Keratinocyte (primary cell): ENCODE results near the gene LMAN2L. TPM values are rescaled to one million over a fixed set of nuclear protein-coding genes. Genes with fewer than 3 reads are reported as not detected.

ENCODE experiments used
- DNase-seq: peaks from one replicate; pipeline ENCODE4 v3.0.0-alpha.2; 2011; ENCODE audit warnings: low read depth, missing footprints, low spot score
- FAIRE-seq: peaks from 2 replicates; lab custom pipeline; 2011; peaks lifted over from hg19 to GRCh38; lab: Jason Lieb, UNC
- H2AFZ ChIP-seq: 2 replicates; pipeline ENCODE4 v1.6.0; 2012; ENCODE audit warnings: low read length, control low read depth, inconsistent platforms; ENCODE audit not compliant: control insufficient read depth
- H3K27ac ChIP-seq: 2 replicates; pipeline ENCODE4 v1.5.1; 2011; ENCODE audit warnings: low read length; ENCODE audit not compliant: control insufficient read depth, insufficient read depth
- H3K27me3 ChIP-seq: 3 replicates; pipeline ENCODE4 v1.6.0; 2011; ENCODE audit warnings: low read length; ENCODE audit not compliant: control insufficient read depth, insufficient read depth; ENCODE audit errors: extremely low read depth
- H3K36me3 ChIP-seq, 2 experiments: 2 replicates in 1 of 2; 3 replicates in 1 of 2; pipeline ENCODE4 v1.5.1; 2011; ENCODE audit warnings: low read length in 2 of 2, mild to moderate bottlenecking in 1 of 2; ENCODE audit not compliant: control insufficient read depth in 2 of 2, insufficient read depth in 2 of 2; ENCODE audit errors: extremely low read depth in 1 of 2
- H3K4me1 ChIP-seq: 3 replicates; pipeline ENCODE4 v1.5.1; 2011; ENCODE audit warnings: low read length; ENCODE audit not compliant: control insufficient read depth, insufficient read depth; ENCODE audit errors: extremely low read depth
- H3K4me2 ChIP-seq: 3 replicates; pipeline ENCODE4 v1.6.0; 2011; ENCODE audit warnings: low read depth, low read length; ENCODE audit not compliant: control insufficient read depth, insufficient read depth; ENCODE audit errors: extremely low read depth
- H3K4me3 ChIP-seq, 3 experiments: fragments of 200-600 bp in 1 of 3; sonication (generic) in 1 of 3; 2 replicates in 2 of 3; 3 replicates in 1 of 3; pipeline ENCODE4 v1.5.1; 2011 to 2016; ENCODE audit warnings: low read length in 3 of 3, mild to moderate bottlenecking in 3 of 3, control low read depth in 2 of 3, inconsistent platforms in 1 of 3, low read depth in 1 of 3, mixed read lengths in 1 of 3, mixed run types in 1 of 3, moderate library complexity in 1 of 3; ENCODE audit not compliant: control insufficient read depth in 2 of 3, insufficient read depth in 2 of 3; ENCODE audit errors: extremely low read depth in 1 of 3
- H3K79me2 ChIP-seq: 2 replicates; pipeline ENCODE4 v1.6.0; 2012; ENCODE audit warnings: low read length; ENCODE audit not compliant: control insufficient read depth, insufficient read depth
- H3K9ac ChIP-seq: 3 replicates; pipeline ENCODE4 v1.6.0; 2011; ENCODE audit warnings: low read length; ENCODE audit not compliant: control insufficient read depth, insufficient read depth; ENCODE audit errors: extremely low read depth
- H3K9me1 ChIP-seq: 3 replicates; pipeline ENCODE4 v1.6.0; 2011; ENCODE audit warnings: low read length; ENCODE audit not compliant: control insufficient read depth, insufficient read depth; ENCODE audit errors: extremely low read depth
- H3K9me3 ChIP-seq: 2 replicates; pipeline ENCODE4 v1.5.1; 2012; ENCODE audit warnings: low read depth, low read length; ENCODE audit not compliant: control insufficient read depth
- H4K20me1 ChIP-seq: 3 replicates; pipeline ENCODE4 v1.6.0; 2011; ENCODE audit warnings: low read length; ENCODE audit not compliant: control insufficient read depth, insufficient read depth; ENCODE audit errors: extremely low read depth
- CTCF ChIP-seq, 3 experiments: IDR thresholded peaks in 1 of 3; conservative IDR thresholded peaks in 1 of 3; optimal IDR thresholded peaks in 1 of 3; 2 replicates in 2 of 3; 3 replicates in 1 of 3; pipeline versions ENCODE3 to v1.5.1; 2011; ENCODE audit warnings: low read length in 3 of 3, mild to moderate bottlenecking in 3 of 3, moderate library complexity in 2 of 3, control low read depth in 1 of 3, inconsistent platforms in 1 of 3; ENCODE audit not compliant: insufficient read depth in 2 of 3; ENCODE audit errors: extremely low read depth in 1 of 3
- EZH2 ChIP-seq: IDR thresholded peaks from one replicate; pipeline ENCODE4 v1.6.1; 2012; ENCODE audit warnings: inconsistent platforms, mild to moderate bottlenecking, low read length, moderate library complexity
- dilution Hi-C: fragments of 300-500 bp; cut with MboI; formaldehyde crosslinking; loops from one replicate; pipeline ENCODE4 v1.7.0; 2020; ENCODE audit warnings: low sequenced_read_pairs; ENCODE audit not compliant: extremely low pct_ligation_motif_present
- polyA plus RNA-seq, 5 experiments: library from polyadenylated mRNA; depleted of rRNA in 3 of 5; stranded (reverse) in 3 of 5; stranded (forward) in 1 of 5; unstranded in 1 of 5; fragments of >200 nt; gene quantifications; 1 replicate in 1 of 5; 2 replicates in 3 of 5; 3 replicates in 1 of 5; pipeline versions ENCODE4 v1.2.1 to v1.2.3, GENCODE V29; 2011 to 2012; ENCODE audit warnings: missing spikeins in 2 of 5, low read depth in 1 of 5, low replicate concordance in 1 of 5

The LMAN2L gene
- polyA plus RNA-seq, 1 donor (not counting 4 experiments of a cell fraction or from before 2014, with no cell fraction given) = 20.7 TPM

GRCh38 chr2:96757477-96757860 is 17.6 kb upstream of the LMAN2L start:
- Histone ChIP-seq H3K27ac (no peak overlapping the region), H3K4me2 (peak overlapping the region; percentile 48), H3K9me3 (no peaks in the 10 kb centered on the region), H3K4me1 (peaks cover 36% of the 10 kb centered on the region), H3K9ac (no peak overlapping the region), H4K20me1 (no peaks in the 10 kb centered on the region), H2AFZ (peak overlapping the region; percentile 14), H3K36me3 (no peaks in the 10 kb centered on the region), H3K27me3 (no peaks in the 10 kb centered on the region), H3K79me2 (no peaks in the 10 kb centered on the region), H3K4me3 (no peak overlapping the region), H3K9me1 (no peaks in the 10 kb centered on the region)
- FAIRE-seq (no peak), DNase-seq (no peak)
- TF ChIP-seq EZH2 (no peak), CTCF (optimal IDR thresholded peaks at IDR 0.05 in 1 of 3, IDR thresholded peaks at IDR 0.05 in 1 of 3, conservative IDR thresholded peaks at IDR 0.05 in 1 of 3; ENCODE audit: extremely low read depth in 1 of 3, insufficient read depth in 2 of 3, low read length in 3 of 3) (no peak)
- dilution Hi-C loops = no loop called here

GRCh38 chr2:96756788-96757476 is 17.1 kb upstream of the LMAN2L start:
- Histone ChIP-seq H3K27me3 (no peaks in the 10 kb centered on the region), H3K4me1 (peaks cover 31% of the 10 kb centered on the region), H3K36me3 (no peaks in the 10 kb centered on the region), H3K27ac (no peak overlapping the region), H3K4me2 (no peak overlapping the region), H3K79me2 (no peaks in the 10 kb centered on the region), H3K9me1 (no peaks in the 10 kb centered on the region), H3K4me3 (no peak overlapping the region), H3K9me3 (no peaks in the 10 kb centered on the region), H4K20me1 (no peaks in the 10 kb centered on the region), H2AFZ (no peak overlapping the region), H3K9ac (no peak overlapping the region)
- dilution Hi-C loops = no loop called here
- no peak for TF ChIP-seq EZH2
- TF ChIP-seq CTCF (optimal IDR thresholded peaks at IDR 0.05 in 1 of 3, IDR thresholded peaks at IDR 0.05 in 1 of 3, conservative IDR thresholded peaks at IDR 0.05 in 1 of 3; ENCODE audit: extremely low read depth in 1 of 3, insufficient read depth in 2 of 3, low read length in 3 of 3) = peak in 2 of 3 experiments; percentile 22 to 44
- DNase-seq (no peak), FAIRE-seq (no peak)
